OCI-LY1 (cell line): ENCODE data around the gene ZNF746.

Experiments
- H2AFZ ChIP-seq: fragments of 200-600 bp; sonication (generic), shearing (Covaris generic); 2 replicates; pipeline ENCODE4 v1.6.0; 2014; ENCODE audit warnings: antibody characterized with exemption, mild to moderate bottlenecking, low read length
- H3F3A ChIP-seq: fragments of 200-600 bp; sonication (generic), shearing (Covaris generic); 2 replicates; pipeline ENCODE4 v1.6.0; 2014; ENCODE audit warnings: mild to moderate bottlenecking, antibody characterized with exemption, low read length, moderate library complexity; ENCODE audit not compliant: insufficient read depth
- H3K27ac ChIP-seq: fragments of 200-600 bp; sonication (generic); 2 replicates; pipeline ENCODE4 v1.5.1; 2014; ENCODE audit warnings: low read length, mixed run types, mild to moderate bottlenecking, low read depth; ENCODE audit not compliant: poor library complexity, severe bottlenecking
- H3K27me3 ChIP-seq: fragments of 200-600 bp; sonication (generic); 2 replicates; pipeline ENCODE4 v1.6.0; 2014; ENCODE audit warnings: antibody characterized with exemption, mild to moderate bottlenecking, low read length, moderate library complexity; ENCODE audit not compliant: insufficient read depth
- H3K36me3 ChIP-seq: fragments of 200-600 bp; sonication (generic); 2 replicates; pipeline ENCODE4 v1.6.1; 2014; ENCODE audit warnings: mild to moderate bottlenecking, antibody characterized with exemption, low read length, moderate library complexity, mixed read lengths; ENCODE audit not compliant: insufficient read depth
- H3K4me1 ChIP-seq: fragments of 200-600 bp; sonication (generic); 2 replicates; pipeline ENCODE4 v1.5.1; 2014; ENCODE audit warnings: mild to moderate bottlenecking, low read length, moderate library complexity; ENCODE audit not compliant: insufficient read depth, severe bottlenecking
- H3K4me2 ChIP-seq: fragments of 200-600 bp; sonication (generic), shearing (Covaris generic); 2 replicates; pipeline ENCODE4 v1.6.1; 2014; ENCODE audit warnings: low read length
- H3K4me3 ChIP-seq: fragments of 200-600 bp; sonication (generic); 2 replicates; pipeline ENCODE4 v1.5.1; 2014; ENCODE audit warnings: low read length, low read depth, mild to moderate bottlenecking, mixed read lengths; ENCODE audit not compliant: poor library complexity, severe bottlenecking
- H3K79me2 ChIP-seq: fragments of 200-600 bp; shearing (Covaris generic); 2 replicates; pipeline ENCODE4 v1.6.1; 2016; ENCODE audit warnings: mixed run types, low read length, mixed read lengths; ENCODE audit not compliant: insufficient read depth
- H3K9ac ChIP-seq: fragments of 200-600 bp; sonication (generic), shearing (Covaris generic); 2 replicates; pipeline ENCODE4 v1.6.1; 2014; ENCODE audit warnings: mild to moderate bottlenecking, low read length, mixed read lengths
- H3K9me2 ChIP-seq: fragments of 200-600 bp; sonication (generic), shearing (Covaris generic); 2 replicates; pipeline ENCODE4 v1.6.1; 2014; ENCODE audit warnings: low read depth, mild to moderate bottlenecking, low read length, mixed read lengths
- H3K9me3 ChIP-seq: fragments of 200-600 bp; shearing (Covaris generic); 2 replicates; pipeline ENCODE4 v1.6.1; 2014; ENCODE audit warnings: low read length, mixed read lengths
- H4K20me1 ChIP-seq: fragments of 200-600 bp; sonication (generic), shearing (Covaris generic); 2 replicates; pipeline ENCODE4 v1.6.0; 2016; ENCODE audit warnings: mild to moderate bottlenecking, low read length; ENCODE audit not compliant: insufficient read depth
- EZH2 ChIP-seq: fragments of 200-600 bp; sonication (generic), shearing (Covaris generic); IDR thresholded peaks from 2 replicates; pipeline ENCODE4 v1.8.0; 2017; ENCODE audit warnings: borderline replicate concordance, mixed run types, mild to moderate bottlenecking, antibody characterized with exemption, low read length, moderate library complexity, mixed read lengths
- TF ChIP-seq, protein P1 (sequence below): fragments of 200-600 bp; sonication (generic), shearing (Covaris generic); IDR thresholded peaks from 2 replicates; pipeline ENCODE4 v1.5.1; 2017; ENCODE audit warnings: mild to moderate bottlenecking, antibody characterized with exemption, low read length, moderate library complexity, mixed read lengths

ZNF746 gene

DNA sequence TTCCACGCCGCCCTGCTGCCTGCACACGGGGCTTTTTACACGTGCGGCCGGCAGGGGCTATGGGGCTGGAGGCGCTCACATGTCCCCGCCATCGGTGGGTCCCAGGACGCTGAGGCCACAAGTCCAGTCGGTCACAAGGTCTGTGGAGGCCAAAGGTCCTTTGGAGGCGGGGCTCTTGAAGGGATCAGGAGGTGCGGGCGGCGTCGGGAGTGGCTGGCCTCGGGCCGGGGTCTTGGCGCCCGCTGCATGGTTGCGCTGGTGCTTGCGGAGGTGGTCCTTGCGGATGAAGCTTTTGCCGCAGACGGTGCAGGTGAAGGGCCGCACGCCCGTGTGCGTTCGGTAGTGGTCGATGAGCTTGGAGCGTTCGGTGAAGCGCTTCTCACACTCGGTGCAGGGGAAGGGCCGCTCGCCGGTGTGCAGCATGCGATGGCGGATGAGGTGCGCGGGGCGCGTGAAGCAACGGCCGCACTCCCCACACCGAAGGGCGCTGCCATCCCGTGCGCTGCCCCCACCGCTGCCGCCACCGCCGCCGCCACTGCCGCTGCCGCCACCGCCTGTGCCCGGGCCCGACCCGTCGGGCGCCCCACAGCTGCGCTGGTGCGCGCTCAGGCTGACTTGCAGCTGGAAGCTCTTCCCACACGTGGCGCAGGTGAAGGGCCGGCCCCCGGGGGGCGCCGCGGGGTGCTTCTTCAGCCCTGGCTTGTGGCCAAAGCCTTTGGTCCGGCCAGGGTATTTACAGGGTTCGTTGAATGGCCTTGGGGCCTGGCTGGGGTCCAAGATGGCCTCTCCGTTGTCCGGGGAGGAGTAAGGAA, 23.1 kb downstream of the ZNF746 start:
- Histone ChIP-seq H3K36me3 (peaks cover 74% of the 10 kb centered on the region), H4K20me1 (no peaks in the 10 kb centered on the region), H3K9me2 (no peaks in the 10 kb centered on the region), H3K27ac (no peak overlapping the region), H3K4me3 (no peak overlapping the region), H3K79me2 (no peaks in the 10 kb centered on the region), H3K9ac (no peak overlapping the region), H2AFZ (no peak overlapping the region), H3K9me3 (peaks cover 10% of the 10 kb centered on the region), H3K4me1 (no peaks in the 10 kb centered on the region), H3K4me2 (no peak overlapping the region), H3F3A (no peaks in the 10 kb centered on the region), H3K27me3 (no peaks in the 10 kb centered on the region)
- TF ChIP-seq, protein P1, sequence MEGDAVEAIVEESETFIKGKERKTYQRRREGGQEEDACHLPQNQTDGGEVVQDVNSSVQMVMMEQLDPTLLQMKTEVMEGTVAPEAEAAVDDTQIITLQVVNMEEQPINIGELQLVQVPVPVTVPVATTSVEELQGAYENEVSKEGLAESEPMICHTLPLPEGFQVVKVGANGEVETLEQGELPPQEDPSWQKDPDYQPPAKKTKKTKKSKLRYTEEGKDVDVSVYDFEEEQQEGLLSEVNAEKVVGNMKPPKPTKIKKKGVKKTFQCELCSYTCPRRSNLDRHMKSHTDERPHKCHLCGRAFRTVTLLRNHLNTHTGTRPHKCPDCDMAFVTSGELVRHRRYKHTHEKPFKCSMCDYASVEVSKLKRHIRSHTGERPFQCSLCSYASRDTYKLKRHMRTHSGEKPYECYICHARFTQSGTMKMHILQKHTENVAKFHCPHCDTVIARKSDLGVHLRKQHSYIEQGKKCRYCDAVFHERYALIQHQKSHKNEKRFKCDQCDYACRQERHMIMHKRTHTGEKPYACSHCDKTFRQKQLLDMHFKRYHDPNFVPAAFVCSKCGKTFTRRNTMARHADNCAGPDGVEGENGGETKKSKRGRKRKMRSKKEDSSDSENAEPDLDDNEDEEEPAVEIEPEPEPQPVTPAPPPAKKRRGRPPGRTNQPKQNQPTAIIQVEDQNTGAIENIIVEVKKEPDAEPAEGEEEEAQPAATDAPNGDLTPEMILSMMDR = no peak
- no peak for TF ChIP-seq EZH2

DNA sequence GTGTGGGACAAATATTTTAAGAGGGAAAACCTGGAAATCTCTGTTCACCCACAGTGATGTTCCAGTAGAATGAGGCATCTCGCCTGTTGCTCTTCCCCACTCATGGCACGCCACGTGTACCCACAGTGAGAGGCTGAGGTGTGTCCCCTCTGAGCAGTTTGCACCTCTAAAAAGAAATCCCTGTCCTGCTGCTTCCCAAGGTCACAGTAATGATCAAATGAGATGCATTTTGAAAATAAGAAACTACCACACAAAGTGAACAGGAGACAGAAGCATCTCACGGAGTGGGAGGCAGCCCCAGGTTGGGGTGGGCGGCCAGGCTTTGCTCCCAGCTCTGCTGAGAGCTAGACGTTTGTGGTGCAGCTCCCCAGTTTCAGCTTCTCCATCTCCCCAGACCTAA, 24.4 kb downstream of the ZNF746 start:
- no peak overlapping the region for H3K4me2 ChIP-seq
- H3K27me3 ChIP-seq = no peaks in the 10 kb centered on the region
- H3K36me3 ChIP-seq = peaks cover 62% of the 10 kb centered on the region
- TF ChIP-seq, protein P1 = no peak
- TF ChIP-seq EZH2 = no peak
- H3K9ac ChIP-seq = no peak overlapping the region
- H3K9me2 ChIP-seq = no peaks in the 10 kb centered on the region
- no peak overlapping the region for H2AFZ ChIP-seq
- no peak overlapping the region for H3K4me3 ChIP-seq
- H3K79me2 ChIP-seq = no peaks in the 10 kb centered on the region
- H3F3A ChIP-seq = no peaks in the 10 kb centered on the region
- no peak overlapping the region for H3K27ac ChIP-seq
- H3K9me3 ChIP-seq = no peaks in the 10 kb centered on the region
- no peaks in the 10 kb centered on the region for H3K4me1 ChIP-seq
- H4K20me1 ChIP-seq = no peaks in the 10 kb centered on the region

DNA sequence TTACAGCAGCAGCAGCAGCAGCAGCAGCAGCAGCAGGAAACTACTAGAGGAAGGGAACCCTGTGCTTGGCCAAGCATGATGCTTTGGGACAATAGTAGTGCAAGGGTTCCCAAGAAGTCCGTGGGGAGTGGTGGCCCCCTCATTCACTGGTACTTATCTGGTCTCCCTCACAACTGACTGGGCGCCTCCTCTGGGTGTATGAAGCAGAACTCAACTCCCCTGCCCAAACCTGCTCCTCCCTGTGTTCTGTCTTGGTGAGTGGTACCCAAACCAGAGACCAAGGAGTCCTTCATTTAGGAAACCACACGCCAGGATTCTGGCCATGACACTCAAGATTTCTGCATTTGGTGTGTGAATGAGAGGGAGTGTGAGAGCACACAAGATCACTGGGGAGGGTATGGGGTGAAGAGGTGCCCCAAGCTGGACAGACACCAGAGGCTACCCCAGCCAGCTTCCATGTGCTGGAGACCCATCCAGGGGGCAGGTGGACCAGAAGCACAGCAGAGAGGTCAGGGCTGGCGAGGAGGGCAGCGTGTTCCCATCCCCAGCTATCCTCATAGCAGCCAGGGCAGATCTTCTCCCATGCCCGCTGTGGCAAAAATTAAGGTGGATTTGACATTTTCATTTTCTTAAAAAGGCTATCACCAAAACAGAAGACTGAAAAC, 26.2 kb downstream of the ZNF746 start:
- Histone ChIP-seq H3F3A (no peaks in the 10 kb centered on the region), H3K4me3 (no peak overlapping the region), H2AFZ (no peak overlapping the region), H3K36me3 (peaks cover 44% of the 10 kb centered on the region), H3K9ac (no peak overlapping the region), H3K27ac (no peak overlapping the region), H3K27me3 (no peaks in the 10 kb centered on the region; the same call in 1 of the 2 replicates), H3K4me2 (no peak overlapping the region), H3K79me2 (no peaks in the 10 kb centered on the region), H3K9me3 (peaks cover 11% of the 10 kb centered on the region), H3K4me1 (no peaks in the 10 kb centered on the region), H3K9me2 (no peaks in the 10 kb centered on the region), H4K20me1 (no peaks in the 10 kb centered on the region)
- TF ChIP-seq EZH2 = no peak
- TF ChIP-seq, protein P1 = no peak
